HG03342 (cell line): ENCODE results near the gene DMD.
"Not testable (repeated sequence)": the region's sequence is repeated elsewhere in the genome, so short reads cannot be mapped to it uniquely, and the experiment has no call there.

ENCODE experiments used
- ATAC-seq: cut with Tn5 transposase; IDR thresholded peaks from one replicate; pipeline ENCODE4 v1.9.1; 2021; ENCODE audit warnings: mild to moderate bottlenecking, moderate library complexity; ENCODE audit not compliant: unreplicated experiment

DMD gene

DNA sequence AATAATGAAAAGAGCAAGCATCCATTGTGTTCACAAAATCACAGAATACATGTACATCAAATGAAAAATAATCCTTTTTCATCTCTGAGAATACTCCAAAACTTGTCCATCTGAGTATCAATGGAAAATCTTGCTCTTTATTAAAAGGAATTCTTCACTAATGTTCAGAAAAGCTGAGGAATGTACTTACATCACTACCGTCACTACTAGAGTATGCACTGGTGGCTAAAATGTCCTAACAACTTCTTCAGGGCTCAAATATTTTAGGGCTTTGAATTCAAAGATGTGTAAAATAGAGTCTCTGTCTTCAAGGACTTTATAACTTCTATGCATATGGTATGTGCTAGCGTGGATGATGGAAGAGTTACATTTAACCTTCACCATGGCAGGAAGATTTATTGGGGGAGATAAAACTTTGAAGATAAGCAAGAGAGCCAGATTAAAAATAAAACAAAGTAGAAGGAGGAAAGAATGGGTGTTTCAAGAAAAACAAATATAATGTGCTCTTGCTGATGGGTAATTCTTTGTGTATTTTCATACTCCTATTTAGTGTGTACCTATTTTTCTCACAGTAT is 55.1 kb downstream of the DMD start:
- ATAC-seq: no peak

DNA sequence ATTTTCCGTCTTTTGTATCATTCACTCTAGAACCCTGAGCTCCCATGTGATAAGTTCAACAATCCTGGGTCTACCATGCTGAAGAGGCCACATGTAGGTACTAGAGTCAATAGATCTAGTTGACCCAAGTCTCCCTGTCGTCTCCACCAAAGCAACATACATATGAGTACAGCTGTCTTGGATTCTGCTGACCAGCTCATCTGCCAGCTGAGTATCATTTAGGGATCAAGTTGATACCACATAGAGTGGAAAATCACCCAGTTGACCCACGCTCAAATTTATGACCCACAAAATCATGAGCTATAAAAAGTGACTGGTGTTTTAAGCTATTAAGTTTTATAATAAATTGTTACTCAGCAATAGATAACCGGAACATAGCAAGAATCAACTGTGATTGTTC is 61.8 kb downstream of the DMD start:
- ATAC-seq: no peak

DNA sequence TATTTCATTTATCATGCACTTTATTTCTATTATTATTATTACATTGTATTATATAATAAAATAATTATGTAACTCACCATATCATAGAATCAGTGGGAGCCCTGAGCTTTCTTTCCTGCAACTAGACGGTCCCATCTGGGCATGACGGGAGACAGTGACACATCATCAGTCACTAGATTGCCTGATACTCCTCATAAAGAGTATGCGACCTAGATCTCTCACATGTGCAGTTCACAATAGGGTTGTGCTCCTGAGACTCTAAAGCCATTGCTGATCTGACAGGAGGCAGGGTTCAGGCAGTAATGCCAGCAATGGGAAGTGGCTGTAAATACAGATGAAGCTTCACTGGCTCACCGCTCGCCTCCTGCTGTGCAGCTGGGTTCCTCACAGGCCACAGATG is 62.3 kb downstream of the DMD start:
- ATAC-seq: no peak

DNA sequence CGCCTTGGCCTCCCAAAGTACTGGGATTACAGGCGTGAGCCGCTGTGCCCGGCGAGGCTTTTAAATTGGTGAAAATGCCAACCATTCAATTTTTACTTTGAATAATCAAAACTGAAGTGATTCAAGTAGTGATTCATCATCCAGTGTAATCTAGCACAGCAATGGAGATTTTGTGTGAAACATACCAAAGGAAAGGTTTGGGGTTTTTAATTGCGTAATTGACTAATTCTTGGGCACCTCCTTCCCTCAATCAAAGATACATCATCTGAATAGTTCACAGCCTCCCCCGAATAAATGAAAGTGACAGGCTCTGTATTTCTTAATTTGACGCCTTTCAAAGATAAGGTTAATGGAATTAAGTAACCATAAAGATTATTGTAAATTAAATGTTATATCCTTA is 69.0 kb downstream of the DMD start:
- no peak for ATAC-seq

DNA sequence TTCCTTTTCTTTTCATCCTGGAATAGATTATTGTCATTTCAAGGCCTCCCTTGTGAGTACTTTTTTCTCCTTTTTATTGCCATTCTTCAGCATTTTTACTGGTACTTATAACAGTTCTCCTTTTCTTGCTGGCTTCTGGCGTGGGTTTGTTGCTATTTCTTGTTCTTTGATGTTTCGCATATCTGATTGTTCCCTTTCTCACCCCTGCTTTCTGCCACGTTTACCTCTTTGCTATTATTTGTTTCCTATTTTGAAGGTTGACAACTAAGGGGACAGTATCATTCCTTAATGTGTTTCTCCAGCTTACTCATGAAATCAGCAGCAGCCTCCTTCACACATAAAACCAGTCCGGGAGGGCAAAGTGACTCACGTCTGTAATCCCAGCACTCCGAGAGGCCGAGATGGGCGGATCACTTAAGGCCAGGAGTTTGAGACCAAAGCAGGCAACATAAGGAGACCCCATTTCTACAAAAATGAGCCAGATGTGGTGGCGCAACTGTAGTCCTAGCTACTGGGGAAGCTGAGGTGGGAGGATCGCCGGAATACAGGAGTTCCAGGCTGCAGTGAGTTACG is 72.6 kb downstream of the DMD start:
- ATAC-seq: no peak

DNA sequence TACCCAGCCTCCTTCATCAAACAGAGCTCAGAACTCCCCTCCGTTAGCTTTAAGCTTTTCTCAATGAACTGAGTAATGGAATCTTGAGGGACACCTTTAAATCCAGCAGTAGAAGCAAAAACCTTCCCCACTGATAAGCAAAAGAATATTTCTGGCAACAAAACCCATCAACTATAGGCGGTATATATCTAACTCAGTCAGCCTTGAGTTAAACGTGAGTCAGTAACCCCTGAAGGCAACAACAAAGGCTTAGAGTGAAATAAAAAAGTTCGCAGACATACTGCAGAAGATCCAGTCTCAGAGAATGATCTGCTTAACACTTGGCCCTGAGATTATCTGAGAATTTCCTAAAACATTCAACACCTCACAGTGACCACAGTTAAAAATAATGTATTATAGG is 77.2 kb downstream of the DMD start:
- no peak for ATAC-seq

DNA sequence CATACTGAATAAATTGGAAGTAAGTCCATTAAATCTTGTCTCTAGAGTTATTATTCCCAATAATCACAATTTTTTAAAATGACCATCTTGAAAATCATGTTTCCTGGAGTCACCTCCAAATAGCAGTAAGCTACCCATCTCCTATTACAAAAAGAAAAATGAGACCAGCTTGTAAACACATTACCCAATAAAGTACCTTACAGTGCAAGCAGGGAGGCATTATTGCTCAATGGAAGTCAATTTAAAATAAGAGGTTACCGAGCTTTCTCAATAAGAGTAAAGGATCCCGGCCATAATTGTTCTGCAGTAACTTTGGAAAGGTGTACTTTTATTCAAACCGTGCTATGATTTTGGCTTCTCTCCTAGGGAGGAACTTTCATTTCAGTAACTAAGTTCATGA is 78.0 kb downstream of the DMD start:
- no peak for ATAC-seq

DNA sequence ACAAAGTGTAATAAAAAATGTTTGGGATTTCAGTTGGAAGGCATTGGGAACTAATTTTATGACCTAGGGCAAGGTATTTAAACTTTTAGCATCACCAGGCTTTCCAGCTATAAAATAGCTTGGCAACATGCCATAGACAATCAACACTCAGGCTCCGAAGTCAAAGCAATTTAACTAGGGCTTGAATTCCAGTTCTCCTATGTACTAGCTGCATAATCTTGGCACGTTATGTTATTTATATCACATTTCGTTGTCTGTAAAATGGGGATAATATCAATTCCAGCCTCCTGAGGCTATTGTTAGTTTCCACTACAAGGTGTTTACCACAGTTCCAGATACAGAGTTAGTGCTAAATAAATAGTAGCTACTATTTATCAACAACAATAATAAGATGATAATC is 78.8 kb downstream of the DMD start:
- ATAC-seq: no peak

- ATAC-seq: no peak
Observed at GRCh38 chrX:33129607-33130006, 81.7 kb downstream of the DMD start.

DNA sequence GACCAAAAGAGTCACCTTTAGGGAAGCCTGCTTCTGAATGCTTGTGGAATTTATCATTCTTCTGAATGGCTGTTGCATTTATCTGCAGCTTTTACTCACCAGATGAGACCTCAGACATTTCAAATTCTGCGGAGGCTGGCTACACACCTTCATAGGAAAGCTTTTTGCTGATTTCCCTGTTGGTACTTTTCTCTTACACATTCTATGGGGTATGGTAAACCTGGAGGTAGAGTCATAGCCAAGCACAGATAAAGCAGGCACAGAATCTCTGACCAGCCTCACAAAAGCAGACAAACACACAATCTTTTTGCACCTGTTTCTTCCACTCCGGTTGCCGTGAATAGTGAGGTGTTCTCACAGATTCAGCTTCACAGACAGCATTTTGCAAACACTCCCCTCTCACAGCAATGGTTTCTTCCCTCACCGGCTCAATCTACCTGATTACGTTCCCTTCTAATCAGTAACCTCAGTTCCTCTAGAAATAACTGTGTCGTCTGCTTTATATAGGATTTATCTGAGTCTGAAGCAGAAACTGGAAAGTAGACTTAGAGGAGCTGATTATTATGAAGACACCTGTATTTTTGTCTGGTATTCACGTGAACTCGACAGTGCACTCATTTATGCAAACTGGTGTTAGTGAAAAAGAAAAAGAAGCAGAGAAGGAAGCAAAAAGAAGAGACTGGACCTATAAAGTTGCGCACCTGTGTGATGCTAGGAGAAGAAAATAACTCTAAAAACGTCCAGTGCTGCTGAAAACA is 83.1 kb downstream of the DMD start:
- ATAC-seq: no peak

GRCh38 chrX:33126469-33126868 is 84.9 kb downstream of the DMD start:
- no peak for ATAC-seq

GRCh38 chrX:33109858-33110257 is 101.5 kb downstream of the DMD start:
- ATAC-seq: no peak

- ATAC-seq: peak; percentile 80
Observed at GRCh38 chrX:33106737-33107136, 104.6 kb downstream of the DMD start.

DNA sequence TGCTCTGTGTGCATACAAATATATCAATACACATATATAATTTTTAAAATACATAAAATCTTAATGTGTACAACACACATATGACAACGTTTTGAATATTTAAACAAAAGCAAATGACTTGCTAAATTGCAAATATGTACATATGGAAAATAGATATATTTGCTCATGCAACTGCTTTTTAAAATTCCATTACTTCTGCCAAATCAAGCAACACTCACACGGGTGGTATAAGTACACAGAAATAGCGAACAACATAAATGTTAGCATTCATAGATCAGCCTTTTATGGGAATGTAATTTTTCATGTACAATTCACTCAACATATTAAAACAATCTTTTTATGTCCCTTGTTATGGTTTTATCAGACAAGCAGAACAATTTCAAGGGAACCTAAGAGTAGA is 116.3 kb downstream of the DMD start:
- no peak for ATAC-seq

GRCh38 chrX:33087411-33087810 is 123.9 kb downstream of the DMD start:
- no peak for ATAC-seq

DNA sequence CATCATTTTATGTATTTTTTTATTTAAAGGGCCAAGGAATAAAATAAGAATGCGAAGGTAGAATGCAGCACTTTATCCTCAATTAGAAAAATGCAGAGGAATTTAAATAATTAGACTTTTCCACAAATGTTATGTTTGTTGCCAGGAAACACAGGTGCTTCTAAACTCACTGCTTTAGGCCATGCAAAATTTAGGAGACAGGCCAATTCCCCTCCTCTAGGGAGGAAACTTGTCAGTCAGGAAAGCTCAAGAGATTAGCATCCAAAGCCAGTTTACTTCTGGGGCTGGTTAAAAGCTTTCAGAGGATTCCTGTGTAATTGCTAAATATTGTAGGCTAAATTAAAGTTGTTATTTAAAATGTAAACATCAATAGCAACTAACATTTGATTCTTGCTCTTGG is 124.5 kb downstream of the DMD start:
- no peak for ATAC-seq

DNA sequence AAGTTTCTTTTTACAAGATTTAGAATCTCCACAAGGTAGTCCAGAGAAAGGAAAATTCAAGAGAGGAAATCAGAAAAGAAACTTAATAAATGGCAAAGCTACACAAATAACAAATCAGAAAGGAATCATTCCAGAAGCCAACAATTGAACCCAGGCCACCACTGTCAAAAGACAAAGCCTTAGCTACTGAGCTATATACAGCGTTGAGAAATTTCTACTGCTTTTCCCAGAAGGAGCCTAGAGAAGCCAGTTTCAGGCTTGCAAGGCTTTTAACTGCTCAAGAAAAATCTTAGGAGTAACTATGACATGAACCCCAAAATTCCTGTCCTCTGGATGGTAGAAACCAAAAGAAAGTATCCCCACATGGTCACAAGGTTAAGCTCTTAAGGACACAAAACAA is 129.0 kb downstream of the DMD start:
- no peak for ATAC-seq

GRCh38 chrX:33078273-33078672 is 133.1 kb downstream of the DMD start:
- ATAC-seq: no peak

- not testable (repeated sequence) for ATAC-seq
Observed at GRCh38 chrX:33073660-33074059, 137.7 kb downstream of the DMD start.

GRCh38 chrX:33065415-33065814 is 145.9 kb downstream of the DMD start:
- ATAC-seq: no peak

DNA sequence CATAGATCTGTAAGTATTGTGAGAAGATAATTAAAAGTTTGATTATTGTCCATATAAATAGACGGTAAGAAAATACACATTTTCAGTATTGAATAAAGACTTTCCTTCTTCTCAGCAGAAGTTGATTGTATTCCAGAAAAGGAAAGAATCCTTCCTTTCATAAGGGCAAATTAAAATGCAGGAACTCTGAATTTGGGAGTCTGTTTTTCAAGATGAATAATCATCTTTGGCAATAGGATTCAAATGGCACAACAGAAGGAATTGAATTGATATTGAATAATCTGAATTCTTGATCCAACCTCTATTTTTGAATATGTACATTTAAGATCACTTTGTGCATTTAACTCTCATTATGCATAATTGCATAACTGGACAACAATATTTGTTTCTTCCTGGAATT is 149.3 kb downstream of the DMD start:
- ATAC-seq: no peak

- ATAC-seq: no peak
Observed at GRCh38 chrX:33053001-33053400, 158.3 kb downstream of the DMD start.

- no peak for ATAC-seq
Observed at GRCh38 chrX:33045882-33046281, 165.5 kb downstream of the DMD start.
